Measurements from ENCODE around the gene SPSB3.
"Not testable (repeated sequence)": the region's sequence is repeated elsewhere in the genome, so short reads cannot be mapped to it uniquely, and the experiment has no call there.

Gene SPSB3

GRCh38 chr16:1743376-1744337, 38.7 kb downstream of the SPSB3 start:
- no peak for DNase-seq (ENCODE audit: low read depth in 2 of 2)

- DNase-seq (ENCODE audit: low read depth in 2 of 2) = no peak
Measured at GRCh38 chr16:1741553-1742165, 40.7 kb downstream of the SPSB3 start.

- no peak for DNase-seq (ENCODE audit: low read depth in 2 of 2)
Measured at GRCh38 chr16:1740781-1741490, 41.4 kb downstream of the SPSB3 start.

GRCh38 chr16:1740234-1740633, 42.1 kb downstream of the SPSB3 start:
- DNase-seq (ENCODE audit: low read depth in 2 of 2) = no peak

- DNase-seq (ENCODE audit: low read depth in 2 of 2) = no peak
Measured at GRCh38 chr16:1734816-1735215, 47.6 kb downstream of the SPSB3 start.

GRCh38 chr16:1734123-1734522, 48.2 kb downstream of the SPSB3 start:
- no peak for DNase-seq (ENCODE audit: low read depth in 2 of 2)

- not testable (repeated sequence) for DNase-seq (ENCODE audit: low read depth in 2 of 2)
Measured at GRCh38 chr16:1732551-1732987, 49.8 kb downstream of the SPSB3 start.

GRCh38 chr16:1732071-1732470, 50.3 kb downstream of the SPSB3 start:
- no peak for DNase-seq (ENCODE audit: low read depth in 2 of 2)

GRCh38 chr16:1731603-1732002, 50.8 kb downstream of the SPSB3 start:
- no peak for DNase-seq (ENCODE audit: low read depth in 2 of 2)

- DNase-seq (ENCODE audit: low read depth in 2 of 2) = no peak
Measured at GRCh38 chr16:1731073-1731472, 51.3 kb downstream of the SPSB3 start.

GRCh38 chr16:1729445-1729844, 52.9 kb downstream of the SPSB3 start:
- no peak for DNase-seq (ENCODE audit: low read depth in 2 of 2)

GRCh38 chr16:1729026-1729425, 53.3 kb downstream of the SPSB3 start:
- no peak for DNase-seq (ENCODE audit: low read depth in 2 of 2)

- no peak for DNase-seq (ENCODE audit: low read depth in 2 of 2)
Measured at GRCh38 chr16:1727651-1728624, 54.4 kb downstream of the SPSB3 start.

Data from stimulated activated CD4-positive, alpha-beta T cell treated with anti-CD3 and anti-CD28 coated beads, Interleukin-12 subunit alpha, Interleukin-12 subunit beta, amount 100 ng/mL, for 24 hours (primary cell).